ENCODE measurements around the gene SLC8A1. TPM values are rescaled to one million over a fixed set of nuclear protein-coding genes. Genes with fewer than 3 reads are reported as not detected.

Gene SLC8A1
- total and polyA plus RNA-seq, 2 of the 13 experiments (the other 11 are each of a cell fraction or from before 2014, with no cell fraction given), result not detected

- Histone ChIP-seq H3K79me2 (ENCODE audit: insufficient read depth, low read length) (no peaks in the 10 kb centered on the region), H3K9me3 (ENCODE audit: low read length) (no peaks in the 10 kb centered on the region), H3K36me3 (replicated peaks in 1 of 2; ENCODE audit: control insufficient read depth in 1 of 2, insufficient read depth in 2 of 2, low read length in 2 of 2) (no peaks in the 10 kb centered on the region), H3K4me3 (replicated peaks in 1 of 3; ENCODE audit: insufficient read depth in 1 of 3, low read depth in 2 of 3, low read length in 3 of 3) (no peak overlapping the region), H3K27ac (ENCODE audit: extremely low read length, insufficient read depth, low read length) (no peak overlapping the region), H4K20me1 (ENCODE audit: insufficient read depth, low read length) (no peaks in the 10 kb centered on the region), H3K9ac (ENCODE audit: insufficient read depth, low read depth, low read length) (no peak overlapping the region), H3K4me1 (ENCODE audit: insufficient read depth, low read length) (no peaks in the 10 kb centered on the region), H3K4me2 (ENCODE audit: low read depth, low read length) (no peak overlapping the region), H2AFZ (ENCODE audit: low read length) (no peak overlapping the region), H3K27me3 (ENCODE audit: control insufficient read depth in 1 of 2, insufficient read depth in 2 of 2, low read length in 2 of 2) (peaks cover 2 to 36% of the 10 kb centered on the region in 2 experiments; a peak in 4 of 5 replicates)
- BruUV-seq (replicated peaks), result no TSS peak
- TF ChIP-seq STAG1 (CRISPR knock-in tag; IDR thresholded peaks at IDR 0.05) (peak; percentile 34), CBX1 (IDR thresholded peaks at IDR 0.05; ENCODE audit: low read depth) (no peak), ARID4A (CRISPR knock-in tag; IDR thresholded peaks at IDR 0.05; ENCODE audit: borderline replicate concordance) (no peak), SMC3 (IDR thresholded peaks at IDR 0.05; ENCODE audit: low read length) (peak; percentile 31; the same call in 1 of the 2 replicates), SRSF9 (IDR thresholded peaks at IDR 0.05; ENCODE audit: borderline replicate concordance, insufficient read depth, low read depth, low read length, poor library complexity, severe bottlenecking) (no peak), NFIC (IDR thresholded peaks at IDR 0.05; ENCODE audit: low read length) (no peak), CTCF (CRISPR knock-in tag; IDR thresholded peaks at IDR 0.05) (peak; percentile 60), ZNF784 (CRISPR knock-in tag; IDR thresholded peaks at IDR 0.05; ENCODE audit: borderline replicate concordance) (no peak), ZNF484 (CRISPR knock-in tag; IDR thresholded peaks at IDR 0.05; ENCODE audit: borderline replicate concordance, low read depth) (no peak), ZIK1 (CRISPR knock-in tag; IDR thresholded peaks at IDR 0.05; ENCODE audit: borderline replicate concordance, low read depth) (no peak), ZNF878 (CRISPR knock-in tag; IDR thresholded peaks at IDR 0.05) (no peak), ZNF296 (CRISPR knock-in tag; conservative IDR thresholded peaks at IDR 0.05) (no peak)
- DNase-seq (ENCODE audit: low spot score), result peak; percentile 21
- intact Hi-C loops (cut with micrococcal nuclease; ENCODE audit: unreplicated experiment), result loop anchor here (1.0 to 2.0 kb wide), 2 partner anchors 106 to 312 kb away; no protein-coding TSS in a partner anchor
- ChIA-PET CTCF (ENCODE audit: low intra/inter-chr PET ratio, low total read pairs) (interaction anchor here (1.1 to 1.4 kb wide), 2 partner anchors 311 to 1334 kb away, joined by 3 to 4 read pairs; no protein-coding TSS in a partner anchor), POLR2A (no interaction called here)
- peak; percentile 76 for ATAC-seq
- peak; percentile 72 for FAIRE-seq
- 2% methylated on average over 3 of the region's 3 CpGs for WGBS (ENCODE audit: low lambda C conversion rate)
- in situ Hi-C loops (cut with HindIII; ENCODE audit: extremely low pct_ligation_motif_present, low pct_unique_long_range_greater_than_20kb), result no loop called here
Observed at GRCh38 chr2:40448476-40449079, 3.3 kb downstream of the SLC8A1 start.
